Right lobe of liver (tissue), 4 donors: ENCODE results near the gene REELD1.

Source experiments
- POLR2A ChIP-seq: fragments of 450-650 bp; IDR thresholded peaks from one replicate; pipeline ENCODE4 v1.6.1; 2017; ENCODE audit warnings: antibody characterized with exemption, mild to moderate bottlenecking
- TF ChIP-seq, protein P1 (sequence below), 4 donors: fragments of 200-600 bp in 3 of 4; fragments of 450-650 bp in 1 of 4; IDR thresholded peaks; one replicate each; pipeline versions ENCODE4 v1.5.1 to v1.8.0; 2016 to 2022; ENCODE audit warnings: antibody characterized with exemption in 4 of 4, mild to moderate bottlenecking in 2 of 4
- donor health status: DM: no; HTN: no; CAD: no.
- donor health status: DM: no; HTN: no; CAD: no.
- donor health status: DM: no; HTN: yes; CAD: no.

DNA sequence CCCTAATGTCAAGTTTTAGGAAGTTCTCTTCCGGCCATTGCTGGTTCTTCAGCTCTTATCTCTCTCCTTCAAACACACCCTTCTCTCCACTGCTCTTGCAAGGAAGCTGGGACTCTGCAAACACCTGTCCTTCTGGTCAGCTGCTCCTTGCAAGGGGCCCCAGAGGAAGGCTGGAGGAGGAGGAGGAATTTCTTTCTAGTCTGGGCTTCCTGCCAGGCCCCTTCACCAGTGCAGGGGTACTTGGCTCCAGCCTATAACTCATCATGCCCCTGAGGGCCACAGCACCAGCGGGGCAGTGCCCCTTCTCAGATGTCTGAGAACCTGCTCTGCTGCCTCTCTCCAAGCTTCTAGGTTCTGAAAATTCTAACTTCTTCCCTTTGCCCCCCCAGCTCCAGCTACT is 46.7 kb downstream of the REELD1 start:
- TF ChIP-seq, protein P1, sequence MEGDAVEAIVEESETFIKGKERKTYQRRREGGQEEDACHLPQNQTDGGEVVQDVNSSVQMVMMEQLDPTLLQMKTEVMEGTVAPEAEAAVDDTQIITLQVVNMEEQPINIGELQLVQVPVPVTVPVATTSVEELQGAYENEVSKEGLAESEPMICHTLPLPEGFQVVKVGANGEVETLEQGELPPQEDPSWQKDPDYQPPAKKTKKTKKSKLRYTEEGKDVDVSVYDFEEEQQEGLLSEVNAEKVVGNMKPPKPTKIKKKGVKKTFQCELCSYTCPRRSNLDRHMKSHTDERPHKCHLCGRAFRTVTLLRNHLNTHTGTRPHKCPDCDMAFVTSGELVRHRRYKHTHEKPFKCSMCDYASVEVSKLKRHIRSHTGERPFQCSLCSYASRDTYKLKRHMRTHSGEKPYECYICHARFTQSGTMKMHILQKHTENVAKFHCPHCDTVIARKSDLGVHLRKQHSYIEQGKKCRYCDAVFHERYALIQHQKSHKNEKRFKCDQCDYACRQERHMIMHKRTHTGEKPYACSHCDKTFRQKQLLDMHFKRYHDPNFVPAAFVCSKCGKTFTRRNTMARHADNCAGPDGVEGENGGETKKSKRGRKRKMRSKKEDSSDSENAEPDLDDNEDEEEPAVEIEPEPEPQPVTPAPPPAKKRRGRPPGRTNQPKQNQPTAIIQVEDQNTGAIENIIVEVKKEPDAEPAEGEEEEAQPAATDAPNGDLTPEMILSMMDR (IDR thresholded peaks at IDR 0.05) = no peak
- TF ChIP-seq POLR2A = no peak
